22Rv1 (cell line): ENCODE data around the gene IGF2BP2.
"Not testable (repeated sequence)": the region's sequence is repeated elsewhere in the genome, so short reads cannot be mapped to it uniquely, and the experiment has no call there.

Experiments used
- ZFX ChIP-seq: fragments of 450-650 bp; IDR thresholded peaks from 2 replicates; pipeline ENCODE4 v1.6.1; 2017; ENCODE audit warnings: antibody characterized with exemption, borderline replicate concordance
- TF ChIP-seq, protein P1 (sequence below): fragments of 450-650 bp; IDR thresholded peaks from 2 replicates; pipeline ENCODE4 v1.5.1; 2017; ENCODE audit warnings: mild to moderate bottlenecking

DNA sequence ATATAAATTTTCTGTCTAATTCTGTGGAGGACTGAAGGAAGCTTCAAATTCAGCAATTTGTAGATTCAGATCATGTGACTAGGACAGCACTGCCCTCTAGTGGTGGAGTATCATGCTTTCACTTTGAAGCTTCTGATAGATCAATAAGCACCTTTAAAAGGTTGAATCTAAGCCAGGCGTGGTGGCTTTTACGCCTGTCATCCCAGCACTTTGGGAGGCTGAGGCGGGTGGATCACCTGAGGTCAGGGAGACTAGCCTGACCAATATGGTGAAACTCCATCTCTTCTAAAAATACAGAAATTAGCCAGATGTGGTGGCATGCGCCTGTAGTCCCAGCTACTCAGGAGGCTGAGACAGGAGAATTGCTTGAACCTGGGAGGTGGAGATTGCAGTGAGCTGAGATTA is 56.3 kb downstream of the IGF2BP2 start:
- TF ChIP-seq, protein P1, sequence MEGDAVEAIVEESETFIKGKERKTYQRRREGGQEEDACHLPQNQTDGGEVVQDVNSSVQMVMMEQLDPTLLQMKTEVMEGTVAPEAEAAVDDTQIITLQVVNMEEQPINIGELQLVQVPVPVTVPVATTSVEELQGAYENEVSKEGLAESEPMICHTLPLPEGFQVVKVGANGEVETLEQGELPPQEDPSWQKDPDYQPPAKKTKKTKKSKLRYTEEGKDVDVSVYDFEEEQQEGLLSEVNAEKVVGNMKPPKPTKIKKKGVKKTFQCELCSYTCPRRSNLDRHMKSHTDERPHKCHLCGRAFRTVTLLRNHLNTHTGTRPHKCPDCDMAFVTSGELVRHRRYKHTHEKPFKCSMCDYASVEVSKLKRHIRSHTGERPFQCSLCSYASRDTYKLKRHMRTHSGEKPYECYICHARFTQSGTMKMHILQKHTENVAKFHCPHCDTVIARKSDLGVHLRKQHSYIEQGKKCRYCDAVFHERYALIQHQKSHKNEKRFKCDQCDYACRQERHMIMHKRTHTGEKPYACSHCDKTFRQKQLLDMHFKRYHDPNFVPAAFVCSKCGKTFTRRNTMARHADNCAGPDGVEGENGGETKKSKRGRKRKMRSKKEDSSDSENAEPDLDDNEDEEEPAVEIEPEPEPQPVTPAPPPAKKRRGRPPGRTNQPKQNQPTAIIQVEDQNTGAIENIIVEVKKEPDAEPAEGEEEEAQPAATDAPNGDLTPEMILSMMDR = peak; percentile 82
- TF ChIP-seq ZFX = not testable (repeated sequence)
